HUES6 (cell line): ENCODE measurements around the gene MS4A10.

Experiments
- H3K27ac ChIP-seq: 2 replicates; pipeline ENCODE4 v1.7.0; 2013; ENCODE audit warnings: low read depth, mild to moderate bottlenecking, low read length, inconsistent platforms
- H3K27me3 ChIP-seq: 2 replicates; pipeline ENCODE4 v1.6.1; 2013; ENCODE audit warnings: low read length; ENCODE audit not compliant: control insufficient read depth, insufficient read depth
- H3K36me3 ChIP-seq: 2 replicates; pipeline ENCODE4 v1.6.1; 2013; ENCODE audit warnings: low read length; ENCODE audit not compliant: control insufficient read depth, insufficient read depth
- H3K4me1 ChIP-seq: 2 replicates; pipeline ENCODE4 v1.6.1; 2013; ENCODE audit warnings: low read length; ENCODE audit not compliant: control insufficient read depth, insufficient read depth
- H3K4me3 ChIP-seq: 2 replicates; pipeline ENCODE4 v1.5.1; 2013; ENCODE audit warnings: low read depth, low read length
- H3K9ac ChIP-seq: one replicate; pipeline ENCODE4 v1.6.1; 2013; ENCODE audit warnings: mild to moderate bottlenecking, low read length
- H3K9me3 ChIP-seq: 2 replicates; pipeline ENCODE4 v1.6.1; 2013; ENCODE audit warnings: low read depth, low read length; ENCODE audit not compliant: control insufficient read depth, insufficient read depth

The MS4A10 gene

DNA sequence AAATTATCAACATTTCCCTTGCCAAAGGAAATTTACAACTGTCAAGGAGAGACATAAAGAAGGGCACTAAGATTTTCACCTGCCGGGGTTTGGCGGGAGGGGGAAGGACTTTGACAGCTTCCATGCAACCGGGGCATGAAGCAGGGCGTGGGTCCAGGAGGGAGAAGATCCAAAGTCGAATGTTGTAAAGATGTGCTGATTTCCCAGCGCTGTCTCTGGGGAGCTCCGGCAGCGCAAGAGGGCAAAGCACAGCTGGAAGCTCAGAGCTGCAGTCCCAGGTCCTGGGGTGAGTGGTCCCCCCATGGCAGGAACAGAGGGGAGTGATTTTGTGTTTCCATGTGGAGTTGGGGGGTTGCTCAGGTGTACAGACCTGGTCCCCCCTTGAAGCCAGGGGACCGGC is at the start of gene MS4A10:
MS4A10 (plus strand) TSS at position 198 of the 400 bp plus-strand sequence. CDS start 5,003 bp downstream, outside the sequence.
- Histone ChIP-seq H3K4me1 (no peaks in the 10 kb centered on the region; the same call in 1 of the 2 replicates), H3K27me3 (no peaks in the 10 kb centered on the region; the same call in 1 of the 2 replicates), H3K9me3 (peaks cover 13% of the 10 kb centered on the region; the same call in 1 of the 2 replicates), H3K9ac (no peak within 1 kb of the TSS), H3K4me3 (no peak within 1 kb of the TSS), H3K27ac (no peak within 1 kb of the TSS), H3K36me3 (no peaks in the 10 kb centered on the region)

DNA sequence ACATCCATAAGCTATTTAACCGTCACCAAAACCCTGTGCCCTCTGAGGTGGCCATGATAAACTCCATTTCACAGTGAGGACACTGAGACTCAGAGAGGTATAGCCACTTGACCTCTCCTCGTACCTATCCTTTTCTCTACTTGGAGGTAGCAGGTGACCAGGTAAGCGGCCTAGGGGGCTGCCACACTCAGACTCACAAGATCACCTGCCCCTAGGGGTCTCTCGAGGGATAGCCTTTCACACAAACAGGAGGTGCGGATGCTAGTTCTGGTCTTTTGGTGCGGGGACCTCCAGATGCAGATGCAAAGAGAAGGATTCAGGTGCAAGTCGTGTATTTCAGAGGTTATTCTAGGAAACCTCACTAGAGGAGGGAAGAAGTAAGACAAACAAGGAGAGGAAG is 46.0 kb upstream of the MS4A10 start:
- H3K36me3 ChIP-seq = no peaks in the 10 kb centered on the region

DNA sequence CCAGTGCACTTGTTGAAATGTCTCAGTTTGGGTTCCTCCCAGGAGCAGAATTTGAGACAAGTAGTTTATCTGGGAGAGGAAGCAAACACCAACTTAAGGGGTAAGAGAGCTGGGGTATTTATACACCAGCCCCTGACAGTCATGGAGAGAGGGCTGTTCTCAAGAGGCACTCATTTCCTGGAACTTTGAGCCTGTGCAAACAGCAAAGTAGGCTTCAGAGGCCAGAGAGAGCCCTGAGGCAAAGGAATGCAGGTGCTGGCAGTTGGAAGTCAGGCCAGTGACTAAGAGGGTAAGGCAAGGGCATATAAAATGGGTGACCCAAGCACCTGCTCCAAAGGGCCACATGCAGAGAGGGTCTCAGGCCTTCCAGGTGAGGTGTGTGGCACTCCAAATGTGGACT is 44.6 kb upstream of the MS4A10 start:
- peaks cover 5% of the 10 kb centered on the region; the same call in 1 of the 2 replicates for H3K27me3 ChIP-seq
- no peaks in the 10 kb centered on the region for H3K36me3 ChIP-seq
- no peak overlapping the region for H3K4me3 ChIP-seq
- H3K9ac ChIP-seq = no peak overlapping the region
- H3K27ac ChIP-seq = no peak overlapping the region
- no peaks in the 10 kb centered on the region for H3K4me1 ChIP-seq
- peaks cover 3% of the 10 kb centered on the region; the same call in 1 of the 2 replicates for H3K9me3 ChIP-seq

More for the DNA sequence above, 46.0 kb upstream of the MS4A10 start:
- Histone ChIP-seq H3K9ac (no peak overlapping the region), H3K9me3 (peaks cover 3% of the 10 kb centered on the region; the same call in 1 of the 2 replicates), H3K27me3 (peaks cover 5% of the 10 kb centered on the region; the same call in 1 of the 2 replicates), H3K27ac (no peak overlapping the region), H3K4me3 (no peak overlapping the region), H3K4me1 (no peaks in the 10 kb centered on the region)

DNA sequence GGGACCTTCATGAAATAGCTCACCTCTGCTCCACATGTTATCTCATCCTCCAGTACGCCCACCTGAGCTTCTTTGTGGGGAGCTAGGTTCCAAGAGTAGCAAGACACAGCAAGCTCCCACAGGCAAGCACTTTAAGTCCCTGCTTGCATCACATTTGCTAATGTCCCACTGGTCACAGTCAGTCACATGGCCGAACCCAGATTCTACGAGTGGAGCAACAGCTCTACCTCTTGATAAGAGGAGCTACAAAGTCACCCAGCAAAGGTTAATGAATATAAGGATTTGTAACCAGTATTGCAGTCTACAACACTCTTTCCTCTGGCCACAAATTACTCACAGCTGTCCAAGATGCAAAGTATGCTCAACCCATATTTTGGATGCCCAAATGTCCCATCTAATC is 43.7 kb upstream of the MS4A10 start:
- Histone ChIP-seq H3K4me3 (no peak overlapping the region), H3K27me3 (peaks cover 5% of the 10 kb centered on the region; the same call in 1 of the 2 replicates), H3K9ac (no peak overlapping the region), H3K9me3 (peaks cover 3% of the 10 kb centered on the region; the same call in 1 of the 2 replicates), H3K4me1 (no peaks in the 10 kb centered on the region), H3K27ac (no peak overlapping the region), H3K36me3 (no peaks in the 10 kb centered on the region)

DNA sequence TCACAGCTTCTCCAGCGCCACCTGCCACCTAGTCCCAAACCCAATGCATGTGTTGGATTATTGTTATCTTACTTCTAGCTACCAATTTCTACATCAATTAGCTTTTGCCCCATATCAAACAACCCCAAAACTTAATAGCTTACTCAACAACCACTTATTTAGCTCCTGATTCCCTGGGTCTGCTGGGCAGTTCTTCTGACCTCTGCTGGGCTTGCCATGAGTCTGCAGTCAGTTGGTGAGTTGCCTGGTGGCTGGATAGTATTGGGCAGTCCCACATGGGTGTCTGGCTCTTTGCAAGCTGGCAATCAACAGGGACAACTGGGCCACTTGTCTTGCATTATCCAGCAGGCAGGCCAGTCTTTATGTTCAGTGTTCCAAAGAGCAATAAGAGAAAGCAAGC is 42.1 kb upstream of the MS4A10 start:
- no peaks in the 10 kb centered on the region for H3K36me3 ChIP-seq
- H3K4me1 ChIP-seq = no peaks in the 10 kb centered on the region
- H3K27ac ChIP-seq = no peak overlapping the region
- H3K27me3 ChIP-seq = peaks cover 3% of the 10 kb centered on the region; the same call in 1 of the 2 replicates
- H3K4me3 ChIP-seq = no peak overlapping the region
- H3K9me3 ChIP-seq = peaks cover 3% of the 10 kb centered on the region; the same call in 1 of the 2 replicates
- no peak overlapping the region for H3K9ac ChIP-seq

DNA sequence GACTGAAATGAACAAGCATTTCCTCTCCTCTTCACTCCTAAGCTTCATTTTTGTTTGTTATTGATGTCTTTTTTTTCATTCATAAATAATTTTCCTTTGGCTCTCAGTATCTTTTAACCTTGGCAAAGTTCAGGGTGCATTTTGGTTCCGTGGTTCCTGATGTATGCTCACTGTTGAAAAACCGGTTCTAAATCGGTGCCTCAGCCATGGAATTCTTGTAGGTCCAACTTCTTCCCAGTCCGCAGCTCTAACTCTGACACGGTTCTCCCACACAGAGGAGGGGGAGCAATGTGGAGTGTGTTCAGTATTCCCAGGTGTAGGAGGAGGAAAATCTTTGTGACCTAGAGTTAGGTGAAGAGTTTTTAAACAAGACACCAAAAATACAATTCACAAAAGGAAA is 41.0 kb upstream of the MS4A10 start:
- Histone ChIP-seq H3K4me1 (no peaks in the 10 kb centered on the region), H3K4me3 (no peak overlapping the region), H3K9me3 (peaks cover 3% of the 10 kb centered on the region; the same call in 1 of the 2 replicates), H3K27me3 (no peaks in the 10 kb centered on the region), H3K27ac (no peak overlapping the region), H3K9ac (no peak overlapping the region), H3K36me3 (no peaks in the 10 kb centered on the region)

DNA sequence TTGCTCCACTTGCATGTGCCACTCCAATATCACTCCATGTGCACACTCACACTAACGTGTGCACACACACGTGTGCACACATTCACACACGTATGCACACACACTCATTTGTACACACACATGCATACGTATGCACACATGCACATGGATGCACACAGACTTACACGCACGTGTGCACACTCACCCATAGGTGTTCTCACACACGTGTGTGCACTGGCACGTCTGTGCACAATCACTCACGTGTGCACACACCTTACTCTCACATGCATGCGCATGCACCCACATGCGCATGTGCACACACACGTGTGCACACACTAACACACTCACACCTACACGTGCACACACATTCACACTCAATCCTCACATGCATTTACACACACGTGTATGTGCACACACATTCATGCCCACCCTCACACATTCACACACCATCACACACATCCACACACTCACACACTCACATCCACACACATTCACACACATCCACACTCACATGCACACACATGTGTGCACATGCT is 37.7 kb upstream of the MS4A10 start:
- no peak overlapping the region for H3K9ac ChIP-seq
- peaks cover 4% of the 10 kb centered on the region; the same call in 1 of the 2 replicates for H3K27me3 ChIP-seq
- no peaks in the 10 kb centered on the region; the same call in 1 of the 2 replicates for H3K9me3 ChIP-seq
- H3K4me3 ChIP-seq = no peak overlapping the region
- H3K27ac ChIP-seq = no peak overlapping the region
- H3K4me1 ChIP-seq = no peaks in the 10 kb centered on the region
- H3K36me3 ChIP-seq = no peaks in the 10 kb centered on the region

DNA sequence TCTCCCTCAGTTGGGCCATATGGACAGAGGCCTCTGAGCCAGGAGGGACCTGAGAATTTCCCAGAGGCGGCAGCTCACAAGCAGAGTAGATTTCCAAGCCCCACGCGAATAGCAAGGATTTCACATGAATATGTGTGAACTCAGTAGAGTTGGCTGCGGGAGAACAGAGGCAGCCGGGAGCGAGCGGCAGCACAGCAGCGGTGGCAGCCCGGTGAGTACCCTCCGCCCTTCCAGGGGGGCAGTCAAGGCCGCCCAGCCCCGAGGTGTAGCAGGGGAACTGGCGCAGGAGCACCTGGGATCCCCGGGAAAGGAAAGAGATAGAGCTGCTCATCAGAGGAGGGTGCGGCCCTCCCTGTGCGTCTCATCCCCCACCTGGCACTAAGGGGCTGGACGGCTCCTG is 36.9 kb upstream of the MS4A10 start:
- H3K4me1 ChIP-seq = no peaks in the 10 kb centered on the region
- no peak overlapping the region for H3K27ac ChIP-seq
- no peaks in the 10 kb centered on the region for H3K36me3 ChIP-seq
- no peaks in the 10 kb centered on the region; the same call in 1 of the 2 replicates for H3K9me3 ChIP-seq
- no peak overlapping the region for H3K9ac ChIP-seq
- no peak overlapping the region for H3K4me3 ChIP-seq
- H3K27me3 ChIP-seq = peaks cover 4% of the 10 kb centered on the region; the same call in 1 of the 2 replicates

DNA sequence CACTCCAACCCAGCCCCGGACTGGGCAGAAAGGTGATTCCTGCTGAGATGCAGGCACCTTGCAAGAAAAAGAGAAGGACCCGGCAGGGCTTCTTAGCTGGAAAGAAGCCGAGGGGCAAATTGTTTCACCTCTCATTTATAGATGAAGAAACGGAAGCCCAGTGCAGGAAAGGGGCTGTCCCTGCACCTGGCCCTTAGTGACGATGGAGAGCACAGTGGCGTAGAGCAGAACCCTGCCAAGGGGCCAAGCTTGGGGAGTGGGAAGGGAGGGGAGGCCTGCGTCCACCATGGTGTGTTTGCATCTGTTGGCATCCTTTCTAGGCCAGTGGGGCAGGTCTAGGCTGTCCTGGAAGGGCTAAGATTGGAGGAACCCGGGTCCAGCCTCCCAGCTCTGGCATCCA is 36.3 kb upstream of the MS4A10 start:
- H3K4me1 ChIP-seq = no peaks in the 10 kb centered on the region
- H3K27me3 ChIP-seq = peaks cover 4% of the 10 kb centered on the region; the same call in 1 of the 2 replicates
- H3K9me3 ChIP-seq = no peaks in the 10 kb centered on the region; the same call in 1 of the 2 replicates
- H3K36me3 ChIP-seq = no peaks in the 10 kb centered on the region
- H3K9ac ChIP-seq = no peak overlapping the region
- H3K4me3 ChIP-seq = no peak overlapping the region
- H3K27ac ChIP-seq = no peak overlapping the region

DNA sequence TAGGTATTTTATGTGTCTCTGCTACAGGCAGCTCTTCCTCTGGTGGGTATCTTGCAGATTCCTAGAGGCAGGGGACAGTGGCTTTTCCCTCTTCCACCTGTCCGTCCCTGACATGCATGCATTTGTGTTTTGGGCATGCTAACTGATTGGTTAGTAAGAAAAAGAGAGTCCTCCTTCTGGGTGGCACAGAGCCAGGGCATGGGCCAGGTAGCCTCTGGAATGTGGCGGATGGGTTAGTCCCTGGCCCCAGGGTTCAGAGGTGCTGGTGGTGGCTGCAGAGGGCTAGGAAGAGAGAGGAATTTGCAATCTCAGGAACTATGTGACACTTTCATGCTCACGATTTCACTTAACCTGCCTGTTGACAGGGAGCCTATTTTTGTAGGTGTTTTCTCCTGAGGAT is 34.2 kb upstream of the MS4A10 start:
- Histone ChIP-seq H3K9ac (no peak overlapping the region), H3K4me3 (no peak overlapping the region), H3K27ac (no peak overlapping the region), H3K36me3 (no peaks in the 10 kb centered on the region), H3K9me3 (no peaks in the 10 kb centered on the region; the same call in 1 of the 2 replicates), H3K27me3 (peaks cover 4% of the 10 kb centered on the region; the same call in 1 of the 2 replicates), H3K4me1 (no peaks in the 10 kb centered on the region)

DNA sequence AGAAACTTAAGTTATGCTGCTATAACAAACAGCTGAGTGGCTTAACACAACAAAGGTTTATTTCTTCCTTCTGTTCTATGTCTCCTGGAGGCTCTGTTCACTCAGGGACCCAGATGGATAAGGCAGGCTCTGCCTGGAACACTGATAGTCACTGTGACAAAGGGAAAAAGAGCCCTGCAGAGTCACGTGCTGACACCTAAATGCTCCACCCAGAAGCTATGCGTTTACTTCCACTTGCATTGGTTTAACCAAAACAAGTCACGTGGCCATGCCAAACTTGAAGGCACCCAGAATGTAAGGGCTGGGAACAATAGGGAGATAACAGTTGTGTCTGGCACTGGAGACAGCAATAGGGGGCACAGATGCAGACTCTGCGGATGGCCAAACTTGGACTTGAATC is 31.8 kb upstream of the MS4A10 start:
- peaks cover 4% of the 10 kb centered on the region; the same call in 1 of the 2 replicates for H3K27me3 ChIP-seq
- no peak overlapping the region for H3K27ac ChIP-seq
- H3K4me1 ChIP-seq = no peaks in the 10 kb centered on the region
- no peaks in the 10 kb centered on the region for H3K9me3 ChIP-seq
- H3K9ac ChIP-seq = no peak overlapping the region
- no peak overlapping the region for H3K4me3 ChIP-seq
- no peaks in the 10 kb centered on the region for H3K36me3 ChIP-seq
